Jurkat, Clone E6-1 (cell line): ENCODE results near the gene TPRX1.
"Not testable (repeated sequence)": the region's sequence is repeated elsewhere in the genome, so short reads cannot be mapped to it uniquely, and the experiment has no call there.

Experiments used
- DNase-seq: peaks from one replicate; pipeline ENCODE4 v3.0.0-alpha.2; 2011; ENCODE audit warnings: low read depth, low spot score
- H3K4me3 ChIP-seq: 2 replicates; pipeline ENCODE4 v1.5.1; 2011; ENCODE audit warnings: mild to moderate bottlenecking, low read length, control low read depth, moderate library complexity

TPRX1 gene

GRCh38 chr19:47805313-47805712 lies 962 bp upstream of the TPRX1 start:
- no peak for DNase-seq
- no peak overlapping the region for H3K4me3 ChIP-seq

- not testable (repeated sequence) for DNase-seq
These were observed 680 bp downstream of the TPRX1 start for GRCh38 chr19:47803671-47804070.

DNA sequence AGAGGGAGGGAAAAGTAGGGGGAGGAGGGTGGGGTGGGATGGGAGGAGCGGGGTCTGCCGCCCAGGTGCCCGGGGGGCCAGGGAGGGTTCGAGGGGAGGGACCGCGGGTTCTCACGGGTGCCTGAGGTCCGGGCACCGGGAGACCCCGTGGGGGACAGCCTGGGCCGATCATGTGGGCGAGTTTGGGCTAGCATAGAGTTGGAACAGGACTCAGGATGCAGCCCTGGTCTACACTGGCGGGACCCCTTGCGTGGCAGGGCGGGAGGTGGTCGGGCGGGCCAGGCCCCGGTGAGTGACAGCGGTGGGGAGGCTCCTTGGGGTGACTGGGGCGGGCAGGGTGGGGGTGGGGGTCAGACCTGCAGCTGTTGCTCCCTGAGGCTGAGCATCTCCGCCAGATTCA lies 1.2 kb downstream of the TPRX1 start:
- not testable (repeated sequence) for H3K4me3 ChIP-seq, DNase-seq

More at GRCh38 chr19:47803671-47804070, 680 bp downstream of the TPRX1 start:
- not testable (repeated sequence) for H3K4me3 ChIP-seq

GRCh38 chr19:47802521-47803043 lies 1.8 kb downstream of the TPRX1 start:
- H3K4me3 ChIP-seq, result no peak overlapping the region
- no peak for DNase-seq

DNA sequence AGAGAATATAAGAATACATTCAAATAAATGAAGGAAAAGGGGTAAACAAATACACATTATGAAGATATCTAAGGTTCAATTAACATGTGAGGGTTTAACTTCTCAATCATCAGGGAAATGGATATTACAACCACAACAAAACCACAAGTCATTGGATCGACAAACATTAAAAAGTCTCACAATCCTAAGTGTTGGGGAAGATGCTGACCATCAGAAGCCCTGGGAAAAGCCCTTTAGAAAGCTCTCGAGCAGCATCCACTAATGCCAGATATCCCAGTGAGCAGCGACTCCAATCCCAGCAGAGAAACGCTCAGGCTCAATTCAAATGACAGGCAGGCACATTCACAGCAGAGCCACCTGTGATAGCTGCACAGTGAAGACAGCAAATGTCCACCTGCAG lies 3.1 kb downstream of the TPRX1 start:
- no peak for DNase-seq
- H3K4me3 ChIP-seq, result no peak overlapping the region

- DNase-seq, result no peak
- H3K4me3 ChIP-seq, result no peak overlapping the region
These were observed 5.5 kb downstream of the TPRX1 start for GRCh38 chr19:47798904-47799266.

DNA sequence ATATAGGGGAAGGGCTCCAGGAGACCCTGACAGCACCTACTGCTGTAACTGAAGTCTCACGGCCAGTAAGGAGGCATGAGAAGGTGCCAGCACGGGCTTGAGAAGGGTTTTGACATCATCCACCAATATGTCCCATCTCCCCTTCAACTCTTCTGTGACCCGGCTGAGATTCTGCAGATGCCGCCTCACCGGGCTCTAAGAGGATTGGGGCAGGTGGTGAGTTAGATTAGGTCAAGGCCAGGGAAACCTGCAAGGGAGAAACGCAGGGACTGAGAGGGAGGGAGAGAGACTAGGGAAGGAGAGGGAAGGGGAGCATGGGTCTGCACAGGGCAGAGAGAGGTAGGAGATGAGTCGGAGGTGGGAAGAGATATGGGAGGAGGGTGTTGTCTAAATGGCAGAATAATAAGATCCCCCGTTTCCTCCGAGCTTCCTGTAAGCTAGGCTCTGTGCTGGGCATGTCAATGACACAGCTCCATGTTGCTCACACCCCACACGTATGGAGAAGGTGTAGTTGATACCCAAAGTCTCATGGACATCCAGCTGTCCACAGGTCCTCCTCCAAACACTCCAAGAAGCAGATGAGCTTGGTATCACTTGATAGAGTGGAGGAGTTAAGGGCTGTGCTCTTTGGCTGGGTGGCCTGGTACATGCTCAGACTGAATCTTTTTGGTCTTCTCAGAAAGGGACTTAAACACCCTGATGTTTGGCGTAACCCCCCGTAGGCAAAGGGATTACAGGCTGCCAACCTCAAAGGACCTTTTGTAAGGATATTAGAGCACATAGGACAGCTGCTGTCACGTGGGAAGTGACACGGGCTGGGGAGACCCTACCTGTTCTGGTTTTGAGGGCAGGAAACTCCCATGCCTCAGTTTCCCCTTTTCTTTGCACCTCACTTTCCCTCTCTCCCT lies 6.1 kb downstream of the TPRX1 start:
- no peak for DNase-seq
- no peak overlapping the region for H3K4me3 ChIP-seq

GRCh38 chr19:47796785-47797184 lies 7.6 kb downstream of the TPRX1 start:
- H3K4me3 ChIP-seq, result no peak overlapping the region
- DNase-seq, result no peak

- no peak overlapping the region for H3K4me3 ChIP-seq
- DNase-seq, result no peak
These were observed 9.8 kb downstream of the TPRX1 start for GRCh38 chr19:47794526-47794925.

GRCh38 chr19:47792616-47793015 lies 11.7 kb downstream of the TPRX1 start:
- DNase-seq, result no peak
- no peak overlapping the region for H3K4me3 ChIP-seq

- DNase-seq, result peak; percentile 59
- no peak overlapping the region for H3K4me3 ChIP-seq
These were observed 13.9 kb downstream of the TPRX1 start for GRCh38 chr19:47790398-47790814.

DNA sequence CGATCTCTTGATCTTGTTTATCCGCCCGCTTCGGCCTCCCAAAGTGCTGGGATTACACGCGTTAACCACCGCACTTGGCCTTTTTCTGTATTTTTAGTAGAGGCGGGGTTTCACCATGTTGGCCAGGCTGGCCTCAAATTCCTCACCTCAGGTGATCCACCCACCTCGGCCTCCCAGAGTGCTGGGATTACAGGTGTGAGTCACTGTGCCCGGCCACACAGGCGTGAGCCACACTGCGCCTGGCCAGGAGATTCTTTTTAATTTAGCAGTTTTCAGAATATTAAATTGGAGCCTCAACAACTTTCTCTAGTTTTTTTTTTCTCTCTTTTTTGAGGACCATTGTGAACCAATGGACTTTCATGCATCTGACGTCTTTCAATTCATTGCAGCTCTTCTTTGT lies 14.5 kb downstream of the TPRX1 start:
- DNase-seq, H3K4me3 ChIP-seq: not testable (repeated sequence)

DNA sequence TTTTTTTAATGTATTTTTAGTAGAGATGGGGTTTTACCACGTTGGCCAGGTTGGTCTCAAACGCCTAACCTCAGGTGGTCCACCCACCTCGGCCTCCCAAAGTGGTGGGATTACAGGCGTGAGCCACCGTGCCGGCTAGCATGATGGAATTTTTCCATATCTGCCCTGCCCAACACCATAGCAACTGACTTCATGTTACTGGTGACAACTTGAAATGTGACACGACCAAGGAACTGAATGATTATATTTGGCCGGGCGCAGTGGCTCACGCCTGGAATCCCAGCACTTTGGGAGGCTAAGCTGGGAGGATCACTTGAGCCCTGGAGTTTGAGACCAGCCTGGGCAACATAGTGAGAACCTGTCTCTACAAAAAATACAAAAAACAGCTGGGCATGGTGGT lies 17.0 kb downstream of the TPRX1 start:
- DNase-seq, H3K4me3 ChIP-seq: not testable (repeated sequence)

GRCh38 chr19:47786566-47786965 lies 17.8 kb downstream of the TPRX1 start:
- DNase-seq, result no peak
- H3K4me3 ChIP-seq, result no peak overlapping the region

DNA sequence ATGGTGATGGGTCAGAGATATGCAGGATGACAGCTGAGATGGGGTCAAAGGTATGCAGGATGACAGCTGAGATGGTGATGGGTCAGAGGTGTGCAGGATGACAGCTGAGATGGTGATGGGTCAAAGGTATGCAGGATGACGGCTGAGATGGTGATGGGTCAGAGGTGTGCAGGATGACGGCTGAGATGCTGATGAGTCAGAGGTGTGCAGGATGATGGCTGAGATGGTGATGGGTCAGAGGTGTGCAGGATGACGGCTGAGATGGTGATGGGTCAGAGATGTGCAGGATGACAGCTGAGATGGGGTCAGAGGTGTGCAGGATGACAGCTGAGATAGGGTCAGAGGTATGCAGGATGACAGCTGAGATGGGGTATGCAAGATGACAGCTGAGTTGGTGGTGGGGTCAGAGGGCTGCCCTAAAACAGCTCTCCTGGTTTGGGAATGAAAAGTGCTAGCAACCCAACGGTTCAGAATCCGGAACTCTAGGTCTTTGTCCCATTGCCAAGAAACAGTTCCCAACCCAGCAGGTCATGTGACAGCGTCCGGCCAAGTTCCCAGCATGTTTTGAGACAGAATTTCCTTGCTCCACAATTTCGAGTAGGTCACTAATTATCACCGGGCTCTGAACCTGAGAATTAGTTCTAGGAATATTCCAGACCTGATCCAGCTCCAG lies 22.6 kb downstream of the TPRX1 start:
- no peak overlapping the region for H3K4me3 ChIP-seq
- DNase-seq, result no peak

GRCh38 chr19:47780215-47780551 lies 24.2 kb downstream of the TPRX1 start:
- DNase-seq, result no peak
- H3K4me3 ChIP-seq, result no peak overlapping the region

- H3K4me3 ChIP-seq, result peak overlapping the region; percentile 71
- no peak for DNase-seq
These were observed 24.7 kb downstream of the TPRX1 start for GRCh38 chr19:47779524-47780214.

DNA sequence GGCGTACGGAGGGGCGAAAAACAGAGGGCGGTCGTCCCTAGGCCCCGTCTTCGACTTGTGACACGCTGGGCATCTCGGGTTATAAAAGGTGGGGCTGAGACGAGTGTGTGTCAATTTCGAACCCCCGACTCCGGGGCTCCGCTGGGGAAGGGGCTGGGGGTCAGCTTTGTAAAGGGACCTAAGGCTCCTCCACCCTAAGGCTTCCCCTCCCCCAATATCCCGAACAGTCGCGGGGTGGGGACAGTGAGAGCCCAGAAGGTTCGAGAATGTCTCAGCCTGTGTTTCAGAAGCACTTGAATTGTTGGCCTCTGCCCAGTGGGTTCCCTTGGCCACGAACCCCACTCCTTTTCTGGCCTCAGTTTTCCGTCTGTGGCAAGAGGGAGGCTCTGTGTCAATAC lies 25.4 kb downstream of the TPRX1 start:
- peak overlapping the region; percentile 71 for H3K4me3 ChIP-seq
- no peak for DNase-seq

- peak; percentile 61 for DNase-seq
- peak within 1 kb of the TSS; percentile 71 for H3K4me3 ChIP-seq
These were observed 26.1 kb downstream of the TPRX1 start, which contains the start of gene SELENOW for GRCh38 chr19:47778049-47778953. Gene SELENOW, plus strand, starts transcription at chr19:47778703. Its CDS starts 83 bp downstream, at chr19:47778786.
